H1 (cell line): ENCODE measurements around the gene PYY. TPM values are rescaled to one million over a fixed set of nuclear protein-coding genes. Genes with fewer than 3 reads are reported as not detected.

Experiments used
- CTCF ChIA-PET: fragments of 300-600 bp; sonication (Branson Sonifier 250); formaldehyde crosslinking; loops from one replicate; lab custom pipeline; 2021; ENCODE audit not compliant: partially characterized antibody; lab: Charles Lee
- POLR2A ChIA-PET: fragments of 300-600 bp; sonication (Branson Sonifier 250); formaldehyde crosslinking; loops from one replicate; lab custom pipeline; 2021; ENCODE audit warnings: inconsistent platforms; ENCODE audit not compliant: partially characterized antibody; lab: Charles Lee
- DNase-seq, 2 experiments: peaks; one replicate each; pipeline versions ENCODE4 v3.0.0 to v3.0.0-alpha.2; 2010 to 2022; ENCODE audit warnings: low spot score in 2 of 2, low read depth in 1 of 2, mixed read lengths in 1 of 2
- FAIRE-seq: peaks from 2 replicates; lab custom pipeline; 2011; peaks lifted over from hg19 to GRCh38; lab: Jason Lieb, UNC
- H2AFZ ChIP-seq: 2 replicates; pipeline ENCODE4 v1.8.1; 2012; ENCODE audit warnings: low read length, inconsistent platforms
- H2AK5ac ChIP-seq: 2 replicates; pipeline ENCODE4 v1.6.1; 2013; ENCODE audit warnings: low read depth, low read length
- H2BK120ac ChIP-seq: replicated peaks from 2 replicates; pipeline ENCODE3; 2013; ENCODE audit warnings: low read depth, low read length, inconsistent platforms
- H2BK12ac ChIP-seq: 2 replicates; pipeline ENCODE4 v1.6.1; 2013; ENCODE audit warnings: low read depth, low read length
- H2BK15ac ChIP-seq: 2 replicates; pipeline ENCODE4 v1.6.1; 2013; ENCODE audit warnings: low read length
- H2BK20ac ChIP-seq: 2 replicates; pipeline ENCODE4 v1.6.1; 2013; ENCODE audit warnings: low read length
- H2BK5ac ChIP-seq: 2 replicates; pipeline ENCODE4 v1.6.1; 2013; ENCODE audit warnings: low read depth, low read length
- H3K14ac ChIP-seq: 2 replicates; pipeline ENCODE4 v1.6.1; 2013; ENCODE audit warnings: inconsistent platforms; ENCODE audit not compliant: insufficient read length
- H3K18ac ChIP-seq: 2 replicates; pipeline ENCODE4 v1.6.1; 2013; ENCODE audit warnings: low read length; ENCODE audit errors: extremely low read depth
- H3K23ac ChIP-seq: 2 replicates; pipeline ENCODE4 v1.6.1; 2013; ENCODE audit warnings: inconsistent platforms; ENCODE audit not compliant: insufficient read length
- H3K23me2 ChIP-seq: 2 replicates; pipeline ENCODE4 v1.6.1; 2013; ENCODE audit warnings: low read depth, low read length
- H3K27ac ChIP-seq: 2 replicates; pipeline ENCODE4 v1.6.1; 2011; ENCODE audit warnings: low read depth, low read length, inconsistent platforms
- H3K27me3 ChIP-seq, 4 experiments: replicated peaks in 1 of 4; 1 replicate in 1 of 4; 2 replicates in 3 of 4; pipeline versions ENCODE4 v1.6.1 to v1.8.1; 2011 to 2013; ENCODE audit warnings: low read length in 3 of 4, mild to moderate bottlenecking in 3 of 4, inconsistent platforms in 2 of 4, mixed read lengths in 2 of 4, moderate library complexity in 1 of 4; ENCODE audit not compliant: control insufficient read depth in 3 of 4, insufficient read depth in 3 of 4; ENCODE audit errors: extremely low read depth in 1 of 4
- H3K36me3 ChIP-seq, 4 experiments: 2 replicates each; pipeline versions ENCODE4 v1.6.1 to v1.8.1; 2011 to 2013; ENCODE audit warnings: mild to moderate bottlenecking in 4 of 4, low read length in 3 of 4, moderate library complexity in 2 of 4, control low read depth in 1 of 4, inconsistent platforms in 1 of 4; ENCODE audit not compliant: insufficient read depth in 4 of 4, control insufficient read depth in 2 of 4
- H3K4ac ChIP-seq: replicated peaks from 2 replicates; pipeline ENCODE3; 2013; ENCODE audit warnings: low read length, low read depth, mixed read lengths, inconsistent platforms; ENCODE audit not compliant: insufficient read length
- H3K4me1 ChIP-seq, 4 experiments: replicated peaks in 1 of 4; 1 replicate in 1 of 4; 2 replicates in 3 of 4; pipeline versions ENCODE4 v1.6.1 to v1.8.1; 2011 to 2013; ENCODE audit warnings: low read length in 3 of 4, inconsistent platforms in 2 of 4, mixed read lengths in 1 of 4; ENCODE audit not compliant: insufficient read depth in 4 of 4, control insufficient read depth in 3 of 4
- H3K4me2 ChIP-seq, 2 experiments: 2 replicates each; pipeline versions ENCODE4 v1.6.1 to v1.8.1; 2011 to 2013; ENCODE audit warnings: low read depth in 2 of 2, low read length in 2 of 2, control low read depth in 1 of 2, inconsistent platforms in 1 of 2, mild to moderate bottlenecking in 1 of 2; ENCODE audit not compliant: insufficient read depth in 1 of 2
- H3K4me3 ChIP-seq, 4 experiments: fragments of 200-600, 300-600 bp in 1 of 4; sonication (generic), shearing (Covaris generic), sonication (Bioruptor Twin) in 1 of 4; 2 replicates each; pipeline versions ENCODE4 v1.5.1 to v1.8.1; 2011 to 2016; ENCODE audit warnings: low read length in 4 of 4, low read depth in 3 of 4, control low read depth in 2 of 4, inconsistent platforms in 2 of 4, mild to moderate bottlenecking in 2 of 4, mixed read lengths in 1 of 4, moderate library complexity in 1 of 4; ENCODE audit not compliant: insufficient read depth in 2 of 4; ENCODE audit errors: extremely low read depth in 1 of 4
- H3K56ac ChIP-seq: replicated peaks from 2 replicates; pipeline ENCODE3; 2013; ENCODE audit warnings: low read depth, mild to moderate bottlenecking, mixed read lengths, low read length, inconsistent platforms; ENCODE audit not compliant: insufficient read length
- H3K79me1 ChIP-seq: 2 replicates; pipeline ENCODE4 v1.6.1; 2013; ENCODE audit warnings: low read depth, low read length, control low read depth
- H3K79me2 ChIP-seq, 2 experiments: 2 replicates each; pipeline versions ENCODE4 v1.6.1 to v1.8.1; 2012 to 2013; ENCODE audit warnings: low read length in 2 of 2, mild to moderate bottlenecking in 2 of 2, inconsistent platforms in 1 of 2; ENCODE audit not compliant: insufficient read depth in 2 of 2, control insufficient read depth in 1 of 2
- H3K9ac ChIP-seq, 4 experiments: replicated peaks in 1 of 4; 1 replicate in 1 of 4; 2 replicates in 3 of 4; pipeline versions ENCODE4 v1.6.1 to v1.8.1; 2011 to 2013; ENCODE audit warnings: low read depth in 3 of 4, low read length in 3 of 4, control low read depth in 2 of 4, mild to moderate bottlenecking in 2 of 4, moderate library complexity in 2 of 4, inconsistent platforms in 1 of 4; ENCODE audit errors: extremely low read depth in 1 of 4
- H3K9me3 ChIP-seq, 2 experiments: 2 replicates each; pipeline versions ENCODE4 v1.6.1 to v1.8.1; 2012 to 2013; ENCODE audit warnings: mild to moderate bottlenecking in 2 of 2, moderate library complexity in 2 of 2, control low read depth in 1 of 2, inconsistent platforms in 1 of 2, low read depth in 1 of 2, low read length in 1 of 2, mixed read lengths in 1 of 2; ENCODE audit not compliant: insufficient read depth in 2 of 2
- H4K20me1 ChIP-seq, 2 experiments: replicated peaks in 1 of 2; 2 replicates each; pipeline versions ENCODE3 to v1.8.1; 2011 to 2013; ENCODE audit warnings: inconsistent platforms in 2 of 2, low read length in 2 of 2, mild to moderate bottlenecking in 1 of 2; ENCODE audit not compliant: insufficient read depth in 2 of 2, control insufficient read depth in 1 of 2
- H4K5ac ChIP-seq: 2 replicates; pipeline ENCODE4 v1.6.1; 2013; ENCODE audit warnings: low read length, low read depth, mixed read lengths, inconsistent platforms; ENCODE audit not compliant: insufficient read length
- H4K8ac ChIP-seq: 2 replicates; pipeline ENCODE4 v1.8.0; 2013; ENCODE audit warnings: mild to moderate bottlenecking, moderate library complexity, low read length, inconsistent platforms; ENCODE audit not compliant: insufficient read depth; ENCODE audit errors: extremely low read depth
- H4K91ac ChIP-seq: replicated peaks from 2 replicates; pipeline ENCODE3; 2013; ENCODE audit warnings: low read length, mixed read lengths, inconsistent platforms; ENCODE audit not compliant: insufficient read length
- HDAC2 ChIP-seq, 2 experiments: fragments of 300-600 bp in 1 of 2; sonication (generic) in 1 of 2; IDR thresholded peaks; 2 replicates each; pipeline ENCODE4 v1.6.1; 2011 to 2012; ENCODE audit warnings: low read depth in 2 of 2, low read length in 2 of 2, mild to moderate bottlenecking in 2 of 2, moderate library complexity in 2 of 2, borderline replicate concordance in 1 of 2, inconsistent platforms in 1 of 2
- JUND ChIP-seq: IDR thresholded peaks from 2 replicates; pipeline ENCODE4 v1.6.1; 2011; ENCODE audit warnings: mild to moderate bottlenecking, improper control_type of control experiment, low read length
- NANOG ChIP-seq: IDR thresholded peaks from 2 replicates; pipeline ENCODE4 v1.6.1; 2011; ENCODE audit warnings: low read length, low read depth, mild to moderate bottlenecking, inconsistent platforms; ENCODE audit not compliant: insufficient read depth, poor library complexity, severe bottlenecking
- TEAD4 ChIP-seq: IDR thresholded peaks from 2 replicates; pipeline ENCODE4 v1.6.1; 2012; ENCODE audit warnings: low read depth, low read length, inconsistent platforms, mixed read lengths
- ZNF274 ChIP-seq: IDR thresholded peaks from 2 replicates; pipeline ENCODE4 v1.7.0; 2012; ENCODE audit warnings: low read length, borderline replicate concordance; ENCODE audit errors: extremely low read depth
- WGBS, 2 experiments: shearing (Covaris generic) in 1 of 2; methylation state at CpG; one replicate each; pipeline versions ENCODE4 v1.1.6 to v1.1.7; 2013 to 2015; ENCODE audit warnings: low lambda C conversion rate in 2 of 2, mixed read lengths in 2 of 2, inconsistent platforms in 1 of 2, low coverage in 1 of 2, missing lambda C conversion rate in 1 of 2; ENCODE audit not compliant: insufficient replicate concordance in 2 of 2, insufficient coverage in 1 of 2, insufficient read length in 1 of 2; ENCODE audit errors: extremely low coverage in 1 of 2, missing lambda C conversion rate in 1 of 2; 5-methylcytosine and 5-hydroxymethylcytosine counted together
- polyA plus RNA-seq, 7 experiments: library from polyadenylated mRNA; depleted of rRNA in 3 of 7; stranded (reverse) in 5 of 7; unstranded in 2 of 7; fragments of >200 nt in 5 of 7; fragments of 200-250 nt in 2 of 7; gene quantifications; 1 replicate in 5 of 7; 2 replicates in 1 of 7; 4 replicates in 1 of 7; pipeline versions ENCODE4 v1.2.1 to v1.2.3, GENCODE V29; 2011 to 2013; ENCODE audit warnings: missing spikeins in 2 of 7, mixed read lengths in 2 of 7
- total RNA-seq: library from RNA; stranded (reverse); fragmentation: NEBNext Ultra II Directional; extraction: Animal tissue kit (Norgen Biotek cat#: 25700); gene quantifications from 2 replicates; pipeline ENCODE4 v1.2.1, GENCODE V29; 2021
- TF ChIP-seq, protein P1 (sequence below), 3 experiments: IDR thresholded peaks; 1 replicate in 2 of 3; 2 replicates in 1 of 3; pipeline versions ENCODE4 v1.5.1 to v1.6.1; 2011; ENCODE audit warnings: low read length in 3 of 3, mild to moderate bottlenecking in 3 of 3, inconsistent platforms in 2 of 3, low read depth in 1 of 3, moderate library complexity in 1 of 3; ENCODE audit not compliant: insufficient read depth in 1 of 3; ENCODE audit errors: control extremely low read depth in 1 of 3

PYY gene
- total and polyA plus RNA-seq, 2 of the 8 experiments (the other 6 are each of a cell fraction or from before 2014, with no cell fraction given) = 0.93 to 3.4 TPM

DNA sequence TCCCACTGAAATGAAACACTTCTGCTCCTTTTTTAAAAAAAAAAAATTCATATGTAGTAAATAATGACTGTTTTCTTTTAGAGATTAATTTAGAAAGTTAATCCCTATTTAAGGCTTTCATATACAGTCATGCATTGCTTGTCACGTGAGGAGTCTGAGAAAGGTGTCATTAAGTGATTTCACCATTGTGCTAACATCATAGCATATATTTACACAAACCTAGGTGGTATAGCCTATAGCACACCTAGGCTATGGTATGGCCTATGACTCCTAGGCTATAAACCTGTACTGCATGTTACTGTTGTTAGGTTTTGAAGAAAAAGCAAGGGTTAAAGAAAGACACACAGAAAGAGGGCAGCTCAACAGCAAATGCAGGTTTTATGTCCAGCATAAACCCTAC, 25.1 kb downstream of the PYY start:
- Histone ChIP-seq H2BK5ac (no peak overlapping the region), H3K4me3 (no peak overlapping the region), H4K91ac (no peak overlapping the region), H3K9ac (no peak overlapping the region), H3K27me3 (peaks cover 3 to 28% (median 16%) of the 10 kb centered on the region in 4 experiments), H2BK15ac (no peak overlapping the region), H3K79me1 (no peaks in the 10 kb centered on the region), H3K9me3 (no peaks in the 10 kb centered on the region), H3K23ac (no peak overlapping the region), H3K27ac (no peak overlapping the region), H3K56ac (no peak overlapping the region), H3K4me1 (peaks cover 0 to 7% (median 0%) of the 10 kb centered on the region in 4 experiments; a peak in 1 of 7 replicates), H2BK12ac (no peak overlapping the region), H4K20me1 (no peaks in the 10 kb centered on the region), H2BK120ac (no peak overlapping the region), H3K23me2 (peaks cover 3% of the 10 kb centered on the region; the same call in 1 of the 2 replicates), H4K8ac (no peak overlapping the region), H3K36me3 (no peaks in the 10 kb centered on the region), H3K14ac (no peak overlapping the region), H3K18ac (no peak overlapping the region), H3K79me2 (no peaks in the 10 kb centered on the region), H3K4me2 (no peak overlapping the region; a peak in 1 of 4 replicates), H4K5ac (no peak overlapping the region), H2AK5ac (no peak overlapping the region), H3K4ac (no peak overlapping the region), H2BK20ac (no peak overlapping the region), H2AFZ (no peak overlapping the region)
- FAIRE-seq = no peak
- DNase-seq = no peak
- 89% methylated on average over 1 of the region's 1 CpG; no CpG with 5 or more reads in 1 of the 2 experiments for WGBS, 2 experiments
- ChIA-PET CTCF (interaction anchor here (0.7 to 2.2 kb wide), 8 partner anchors 10 to 75 kb away, joined by 3 to 7 read pairs (median 4); partner anchors contain the start of gene NAGS), POLR2A (interaction anchor here (1.4 kb wide), 1 partner anchor 195 kb away, joined by 3 read pairs; the partner anchor contains the start of gene HDAC5)
- TF ChIP-seq NANOG = no peak
- TF ChIP-seq, protein P1, sequence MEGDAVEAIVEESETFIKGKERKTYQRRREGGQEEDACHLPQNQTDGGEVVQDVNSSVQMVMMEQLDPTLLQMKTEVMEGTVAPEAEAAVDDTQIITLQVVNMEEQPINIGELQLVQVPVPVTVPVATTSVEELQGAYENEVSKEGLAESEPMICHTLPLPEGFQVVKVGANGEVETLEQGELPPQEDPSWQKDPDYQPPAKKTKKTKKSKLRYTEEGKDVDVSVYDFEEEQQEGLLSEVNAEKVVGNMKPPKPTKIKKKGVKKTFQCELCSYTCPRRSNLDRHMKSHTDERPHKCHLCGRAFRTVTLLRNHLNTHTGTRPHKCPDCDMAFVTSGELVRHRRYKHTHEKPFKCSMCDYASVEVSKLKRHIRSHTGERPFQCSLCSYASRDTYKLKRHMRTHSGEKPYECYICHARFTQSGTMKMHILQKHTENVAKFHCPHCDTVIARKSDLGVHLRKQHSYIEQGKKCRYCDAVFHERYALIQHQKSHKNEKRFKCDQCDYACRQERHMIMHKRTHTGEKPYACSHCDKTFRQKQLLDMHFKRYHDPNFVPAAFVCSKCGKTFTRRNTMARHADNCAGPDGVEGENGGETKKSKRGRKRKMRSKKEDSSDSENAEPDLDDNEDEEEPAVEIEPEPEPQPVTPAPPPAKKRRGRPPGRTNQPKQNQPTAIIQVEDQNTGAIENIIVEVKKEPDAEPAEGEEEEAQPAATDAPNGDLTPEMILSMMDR (IDR thresholded peaks at IDR 0.05; ENCODE audit: control extremely low read depth in 1 of 3, insufficient read depth in 1 of 3, low read depth in 1 of 3, low read length in 3 of 3) = no peak
- no peak for TF ChIP-seq TEAD4
- TF ChIP-seq ZNF274 = no peak
- no peak for TF ChIP-seq HDAC2 (IDR thresholded peaks at IDR 0.05; ENCODE audit: borderline replicate concordance in 1 of 2, low read depth in 2 of 2, low read length in 2 of 2)
- TF ChIP-seq JUND = no peak
